MCF 10A (cell line): ENCODE measurements around the gene ABCB10. TPM values are rescaled to one million over a fixed set of nuclear protein-coding genes. Genes with fewer than 3 reads are reported as not detected.
"Not testable (repeated sequence)": the region's sequence is repeated elsewhere in the genome, so short reads cannot be mapped to it uniquely, and the experiment has no call there.

Experiments
- BruUV-seq: library from RNA; stranded (reverse); fragments of 400-500 nt; replicated peaks from 2 replicates; lab custom pipeline; 2021; lab: Mats Ljungman, UMichigan
- CTCF ChIA-PET: fragments of 300-600 bp; sonication (Branson Sonifier 250); formaldehyde crosslinking; extraction: SDS; loops from one replicate; lab custom pipeline; 2021; ENCODE audit warnings: antibody characterized with exemption, inconsistent platforms; lab: Yijun Ruan, JAX
- POLR2A ChIA-PET: fragments of 300-600, 350-650 bp; sonication (Branson Sonifier 250); formaldehyde crosslinking; extraction: SDS; loops from one replicate; lab custom pipeline; 2020; ENCODE audit warnings: antibody characterized with exemption, inconsistent platforms; lab: Yijun Ruan, JAX
- DNase-seq: peaks from one replicate; pipeline ENCODE4 v3.0.0-alpha.2; 2018; ENCODE audit not compliant: unreplicated experiment
- H3K27ac Mint-ChIP-seq: one replicate; pipeline ENCODE4 v1.8.0; 2022; ENCODE audit warnings: mild to moderate bottlenecking, low read depth, mixed read lengths; ENCODE audit not compliant: unreplicated experiment
- H3K27me3 Mint-ChIP-seq: one replicate; pipeline ENCODE4 v1.8.0; 2022; ENCODE audit warnings: mixed read lengths; ENCODE audit not compliant: insufficient read depth, unreplicated experiment
- H3K36me3 Mint-ChIP-seq: one replicate; pipeline ENCODE4 v1.8.0; 2022; ENCODE audit warnings: mild to moderate bottlenecking, moderate library complexity, mixed read lengths; ENCODE audit not compliant: insufficient read depth, unreplicated experiment
- H3K4me1 Mint-ChIP-seq: one replicate; pipeline ENCODE4 v1.8.0; 2022; ENCODE audit warnings: mixed read lengths; ENCODE audit not compliant: insufficient read depth, unreplicated experiment
- H3K4me3 Mint-ChIP-seq: one replicate; pipeline ENCODE4 v1.8.0; 2022; ENCODE audit warnings: mild to moderate bottlenecking, moderate library complexity, mixed read lengths; ENCODE audit not compliant: unreplicated experiment
- H3K9me3 Mint-ChIP-seq: one replicate; pipeline ENCODE4 v1.8.0; 2022; ENCODE audit warnings: mixed read lengths; ENCODE audit not compliant: unreplicated experiment
- CTCF ChIP-seq: fragments of 200-600 bp; IDR thresholded peaks from one replicate; pipeline ENCODE4 v1.8.0; 2022; ENCODE audit warnings: antibody characterized with exemption, mild to moderate bottlenecking; ENCODE audit not compliant: unreplicated experiment
- intact Hi-C: fragments of 100-400 bp; cut with micrococcal nuclease; formaldehyde crosslinking; loops from 2 replicates; pipeline ENCODE4 v1.14.1; 2022
- total RNA-seq: library from RNA; stranded (reverse); gene quantifications from 2 replicates; pipeline ENCODE4 v1.2.3, GENCODE V29; 2022

Gene ABCB10
- total RNA-seq, 1 experiment from 2014 or later: 34.8 TPM

- Mint-ChIP-seq H3K4me3 (no peak overlapping the region), H3K27ac (peak overlapping the region; percentile 57), H3K9me3 (no peaks in the 10 kb centered on the region), H3K27me3 (no peaks in the 10 kb centered on the region), H3K4me1 (peaks cover 30% of the 10 kb centered on the region), H3K36me3 (peaks cover 81% of the 10 kb centered on the region)
- ChIA-PET POLR2A (interaction anchor here (1.2 to 3.0 kb wide), 4 partner anchors 14 to 38 kb away, joined by 3 to 16 read pairs (median 4); partner anchors contain the start of genes ABCB10, TAF5L and URB2), CTCF (interaction anchor here (0.5 to 1.1 kb wide), 4 partner anchors 14 to 423 kb away, joined by 3 to 5 read pairs (median 3); no protein-coding TSS in a partner anchor)
- intact Hi-C loops: no loop called here
- peak; percentile 34 for DNase-seq
- no TSS peak for BruUV-seq
- no peak for TF ChIP-seq CTCF
Measured at GRCh38 chr1:229596925-229597699, 38.6 kb upstream of the ABCB10 start.

- H3K36me3 Mint-ChIP-seq: peaks cover 78% of the 10 kb centered on the region
- ChIA-PET POLR2A (interaction anchor here (0.6 to 3.0 kb wide), 5 partner anchors 20 to 269 kb away, joined by 3 to 16 read pairs (median 3); partner anchors contain the start of genes ABCB10, TAF5L and URB2), CTCF (interaction anchor here (1.1 kb wide), 1 partner anchor 28 kb away, joined by 3 read pairs; no protein-coding TSS in a partner anchor)
- DNase-seq, H3K27me3 Mint-ChIP-seq, H3K9me3 Mint-ChIP-seq, BruUV-seq, intact Hi-C loops, H3K27ac Mint-ChIP-seq, H3K4me3 Mint-ChIP-seq: not testable (repeated sequence)
- peaks cover 30% of the 10 kb centered on the region for H3K4me1 Mint-ChIP-seq
Measured at GRCh38 chr1:229595876-229596275, 37.4 kb upstream of the ABCB10 start.

- Mint-ChIP-seq H3K27ac (no peak overlapping the region), H3K36me3 (peaks cover 73% of the 10 kb centered on the region), H3K27me3 (no peaks in the 10 kb centered on the region), H3K9me3 (no peaks in the 10 kb centered on the region), H3K4me1 (peaks cover 27% of the 10 kb centered on the region), H3K4me3 (no peak overlapping the region)
- TF ChIP-seq CTCF: no peak
- intact Hi-C loops: no loop called here
- CTCF ChIA-PET: interaction anchor here (0.6 to 0.8 kb wide), 5 partner anchors 15 to 323 kb away, joined by 3 to 4 read pairs (median 3); partner anchors contain the start of gene RAB4A
- TSS peak; percentile 5 for BruUV-seq
- POLR2A ChIA-PET: interaction anchor here (1.5 kb wide), 1 partner anchor 12 kb away, joined by 4 read pairs; no protein-coding TSS in a partner anchor
- DNase-seq: no peak
Measured at GRCh38 chr1:229594227-229595008, 35.9 kb upstream of the ABCB10 start.

- no peak overlapping the region for H3K4me3 Mint-ChIP-seq
- H3K36me3 Mint-ChIP-seq: peaks cover 70% of the 10 kb centered on the region
- ChIA-PET CTCF (interaction anchor here (0.7 kb wide), 1 partner anchor 16 kb away, joined by 3 read pairs; no protein-coding TSS in a partner anchor), POLR2A (interaction anchor here (1.5 kb wide), 1 partner anchor 12 kb away, joined by 4 read pairs; no protein-coding TSS in a partner anchor)
- TF ChIP-seq CTCF: no peak
- no TSS peak for BruUV-seq
- intact Hi-C loops: no loop called here
- H3K9me3 Mint-ChIP-seq: no peaks in the 10 kb centered on the region
- no peaks in the 10 kb centered on the region for H3K27me3 Mint-ChIP-seq
- H3K27ac Mint-ChIP-seq: no peak overlapping the region
- DNase-seq: no peak
- peaks cover 21% of the 10 kb centered on the region for H3K4me1 Mint-ChIP-seq
Measured at GRCh38 chr1:229593800-229594199, 35.3 kb upstream of the ABCB10 start.
